SK-N-SH treated with all-trans-retinoic acid at 6 μM for 48 hours (cell line): Measurements from ENCODE around the gene MMS19.
"Not testable (repeated sequence)": the region's sequence is repeated elsewhere in the genome, so short reads cannot be mapped to it uniquely, and the experiment has no call there.

Source experiments
- ATAC-seq: fragments of 200-7000 bp; cut with Tn5 transposase; 3 replicates; pipeline ENCODE4 v1.9.1; 2020; ENCODE audit warnings: mild to moderate bottlenecking, moderate library complexity
- BACH2 ChIP-seq: fragments of 250-450 bp; sonication (Bioruptor Pico); IDR thresholded peaks from 2 replicates; pipeline ENCODE4 v1.9.0; 2021; ENCODE audit warnings: mild to moderate bottlenecking, borderline replicate concordance
- CSDC2 ChIP-seq: fragments of 250-450 bp; sonication (Bioruptor Pico); IDR thresholded peaks from 2 replicates; pipeline ENCODE4 v1.5.0; 2020; ENCODE audit warnings: mild to moderate bottlenecking, moderate library complexity
- ESRRG ChIP-seq: fragments of 250-450 bp; sonication (Bioruptor Pico); IDR thresholded peaks from 2 replicates; pipeline ENCODE4 v1.6.1; 2021; ENCODE audit warnings: mild to moderate bottlenecking
- GLIS3 ChIP-seq: fragments of 250-450 bp; sonication (Bioruptor Pico); IDR thresholded peaks from 2 replicates; pipeline ENCODE4 v1.5.0; 2020; ENCODE audit warnings: mild to moderate bottlenecking, moderate library complexity
- OSR1 ChIP-seq: fragments of 250-450 bp; sonication (Bioruptor Pico); IDR thresholded peaks from 2 replicates; pipeline ENCODE4 v1.8.0; 2022; ENCODE audit warnings: moderate library complexity, mild to moderate bottlenecking, inconsistent platforms
- PPARA ChIP-seq: fragments of 250-450 bp; sonication (Bioruptor Pico); IDR thresholded peaks from 2 replicates; pipeline ENCODE4 v1.5.0; 2020; ENCODE audit warnings: mild to moderate bottlenecking, borderline replicate concordance
- RARB ChIP-seq: fragments of 250-450 bp; sonication (Bioruptor Pico); IDR thresholded peaks from 2 replicates; pipeline ENCODE4 v1.8.0; 2021; ENCODE audit warnings: mild to moderate bottlenecking, moderate library complexity
- SNAI2 ChIP-seq: fragments of 250-450 bp; sonication (Bioruptor Pico); IDR thresholded peaks from 2 replicates; pipeline ENCODE4 v1.5.0; 2020; ENCODE audit warnings: mild to moderate bottlenecking, moderate library complexity
- TCF4 ChIP-seq: fragments of 250-450 bp; sonication (Bioruptor Pico); IDR thresholded peaks from 2 replicates; pipeline ENCODE4 v1.8.0; 2021; ENCODE audit warnings: mild to moderate bottlenecking, moderate library complexity, borderline replicate concordance
- TOX ChIP-seq: fragments of 250-450 bp; sonication (Bioruptor Pico); IDR thresholded peaks from 2 replicates; pipeline ENCODE4 v1.8.0; 2021; ENCODE audit warnings: mild to moderate bottlenecking, moderate library complexity, borderline replicate concordance
- ZC3H10 ChIP-seq: fragments of 250-450 bp; sonication (Bioruptor Pico); IDR thresholded peaks from 2 replicates; pipeline ENCODE4 v1.5.1; 2021; ENCODE audit warnings: mild to moderate bottlenecking, moderate library complexity
- ZFP30 ChIP-seq: fragments of 450-650 bp; formaldehyde crosslinking; IDR thresholded peaks from 2 replicates; pipeline ENCODE4 v1.5.0; 2022; ENCODE audit warnings: mild to moderate bottlenecking, moderate library complexity
- ZNF565 ChIP-seq: fragments of 450-650 bp; formaldehyde crosslinking; conservative IDR thresholded peaks from 2 replicates; pipeline ENCODE4 v1.5.0; 2020; ENCODE audit warnings: low read depth, mild to moderate bottlenecking, moderate library complexity
- ZNF70 ChIP-seq: fragments of 450-650 bp; formaldehyde crosslinking; IDR thresholded peaks from 2 replicates; pipeline ENCODE4 v1.5.0; 2020; ENCODE audit warnings: mild to moderate bottlenecking, moderate library complexity
- ZNF8 ChIP-seq: fragments of 450-650 bp; formaldehyde crosslinking; IDR thresholded peaks from 2 replicates; pipeline ENCODE4 v1.5.0; 2020; ENCODE audit warnings: mild to moderate bottlenecking, moderate library complexity
- TF ChIP-seq, protein P1 (sequence below): fragments of 250-450 bp; sonication (Bioruptor Pico); IDR thresholded peaks from 2 replicates; pipeline ENCODE4 v1.5.0; 2020; ENCODE audit warnings: mild to moderate bottlenecking, moderate library complexity
- TF ChIP-seq, protein P2 (sequence below): fragments of 250-450 bp; sonication (Bioruptor Pico); IDR thresholded peaks from 2 replicates; pipeline ENCODE4 v1.5.1; 2020; ENCODE audit warnings: low read depth, mild to moderate bottlenecking, moderate library complexity
- TF ChIP-seq, protein P3 (sequence below): fragments of 250-450 bp; sonication (Bioruptor Pico); IDR thresholded peaks from 2 replicates; pipeline ENCODE4 v1.5.1; 2021; ENCODE audit warnings: mild to moderate bottlenecking, moderate library complexity

MMS19 gene

DNA sequence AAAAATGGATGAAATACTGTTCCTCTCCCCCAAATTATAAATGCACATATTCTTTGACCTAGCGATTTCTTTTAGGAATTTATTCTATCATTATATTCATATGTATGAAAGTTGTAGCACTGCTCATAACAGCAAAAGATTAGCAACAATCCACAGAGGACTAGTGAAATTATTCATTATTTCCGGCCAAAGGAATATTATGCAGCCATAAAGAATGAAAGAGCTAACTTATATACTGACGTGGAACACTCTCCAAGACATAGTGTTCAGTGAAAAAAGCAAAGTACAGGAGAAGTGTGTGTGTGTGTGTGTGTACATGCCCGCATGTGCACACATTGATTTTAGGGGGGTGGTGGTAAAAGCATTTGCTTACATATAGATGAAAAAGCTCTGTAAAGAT is 23.3 kb downstream of the MMS19 start:
- no peak for ATAC-seq
- TF ChIP-seq SNAI2 (CRISPR knock-in tag) (no peak), ZNF565 (CRISPR knock-in tag) (no peak), BACH2 (no peak), OSR1 (no peak), CSDC2 (CRISPR knock-in tag) (no peak), TOX (CRISPR knock-in tag) (no peak), GLIS3 (CRISPR knock-in tag) (no peak), ZC3H10 (no peak), TCF4 (no peak), ESRRG (CRISPR knock-in tag) (no peak), ZFP30 (CRISPR knock-in tag) (no peak), PPARA (CRISPR knock-in tag) (no peak), ZNF8 (CRISPR knock-in tag) (no peak)
- TF ChIP-seq, protein P1, sequence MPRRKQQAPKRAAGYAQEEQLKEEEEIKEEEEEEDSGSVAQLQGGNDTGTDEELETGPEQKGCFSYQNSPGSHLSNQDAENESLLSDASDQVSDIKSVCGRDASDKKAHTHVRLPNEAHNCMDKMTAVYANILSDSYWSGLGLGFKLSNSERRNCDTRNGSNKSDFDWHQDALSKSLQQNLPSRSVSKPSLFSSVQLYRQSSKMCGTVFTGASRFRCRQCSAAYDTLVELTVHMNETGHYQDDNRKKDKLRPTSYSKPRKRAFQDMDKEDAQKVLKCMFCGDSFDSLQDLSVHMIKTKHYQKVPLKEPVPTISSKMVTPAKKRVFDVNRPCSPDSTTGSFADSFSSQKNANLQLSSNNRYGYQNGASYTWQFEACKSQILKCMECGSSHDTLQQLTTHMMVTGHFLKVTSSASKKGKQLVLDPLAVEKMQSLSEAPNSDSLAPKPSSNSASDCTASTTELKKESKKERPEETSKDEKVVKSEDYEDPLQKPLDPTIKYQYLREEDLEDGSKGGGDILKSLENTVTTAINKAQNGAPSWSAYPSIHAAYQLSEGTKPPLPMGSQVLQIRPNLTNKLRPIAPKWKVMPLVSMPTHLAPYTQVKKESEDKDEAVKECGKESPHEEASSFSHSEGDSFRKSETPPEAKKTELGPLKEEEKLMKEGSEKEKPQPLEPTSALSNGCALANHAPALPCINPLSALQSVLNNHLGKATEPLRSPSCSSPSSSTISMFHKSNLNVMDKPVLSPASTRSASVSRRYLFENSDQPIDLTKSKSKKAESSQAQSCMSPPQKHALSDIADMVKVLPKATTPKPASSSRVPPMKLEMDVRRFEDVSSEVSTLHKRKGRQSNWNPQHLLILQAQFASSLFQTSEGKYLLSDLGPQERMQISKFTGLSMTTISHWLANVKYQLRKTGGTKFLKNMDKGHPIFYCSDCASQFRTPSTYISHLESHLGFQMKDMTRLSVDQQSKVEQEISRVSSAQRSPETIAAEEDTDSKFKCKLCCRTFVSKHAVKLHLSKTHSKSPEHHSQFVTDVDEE (CRISPR knock-in tag), result no peak
- TF ChIP-seq, protein P2, sequence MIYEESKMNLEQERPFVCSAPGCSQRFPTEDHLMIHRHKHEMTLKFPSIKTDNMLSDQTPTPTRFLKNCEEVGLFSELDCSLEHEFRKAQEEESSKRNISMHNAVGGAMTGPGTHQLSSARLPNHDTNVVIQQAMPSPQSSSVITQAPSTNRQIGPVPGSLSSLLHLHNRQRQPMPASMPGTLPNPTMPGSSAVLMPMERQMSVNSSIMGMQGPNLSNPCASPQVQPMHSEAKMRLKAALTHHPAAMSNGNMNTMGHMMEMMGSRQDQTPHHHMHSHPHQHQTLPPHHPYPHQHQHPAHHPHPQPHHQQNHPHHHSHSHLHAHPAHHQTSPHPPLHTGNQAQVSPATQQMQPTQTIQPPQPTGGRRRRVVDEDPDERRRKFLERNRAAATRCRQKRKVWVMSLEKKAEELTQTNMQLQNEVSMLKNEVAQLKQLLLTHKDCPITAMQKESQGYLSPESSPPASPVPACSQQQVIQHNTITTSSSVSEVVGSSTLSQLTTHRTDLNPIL (CRISPR knock-in tag), result no peak
- TF ChIP-seq, protein P3, sequence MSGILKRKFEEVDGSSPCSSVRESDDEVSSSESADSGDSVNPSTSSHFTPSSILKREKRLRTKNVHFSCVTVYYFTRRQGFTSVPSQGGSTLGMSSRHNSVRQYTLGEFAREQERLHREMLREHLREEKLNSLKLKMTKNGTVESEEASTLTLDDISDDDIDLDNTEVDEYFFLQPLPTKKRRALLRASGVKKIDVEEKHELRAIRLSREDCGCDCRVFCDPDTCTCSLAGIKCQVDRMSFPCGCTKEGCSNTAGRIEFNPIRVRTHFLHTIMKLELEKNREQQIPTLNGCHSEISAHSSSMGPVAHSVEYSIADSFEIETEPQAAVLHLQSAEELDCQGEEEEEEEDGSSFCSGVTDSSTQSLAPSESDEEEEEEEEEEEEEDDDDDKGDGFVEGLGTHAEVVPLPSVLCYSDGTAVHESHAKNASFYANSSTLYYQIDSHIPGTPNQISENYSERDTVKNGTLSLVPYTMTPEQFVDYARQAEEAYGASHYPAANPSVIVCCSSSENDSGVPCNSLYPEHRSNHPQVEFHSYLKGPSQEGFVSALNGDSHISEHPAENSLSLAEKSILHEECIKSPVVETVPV (CRISPR knock-in tag), result no peak
- TF ChIP-seq, all 23 proteins: peak for 0

DNA sequence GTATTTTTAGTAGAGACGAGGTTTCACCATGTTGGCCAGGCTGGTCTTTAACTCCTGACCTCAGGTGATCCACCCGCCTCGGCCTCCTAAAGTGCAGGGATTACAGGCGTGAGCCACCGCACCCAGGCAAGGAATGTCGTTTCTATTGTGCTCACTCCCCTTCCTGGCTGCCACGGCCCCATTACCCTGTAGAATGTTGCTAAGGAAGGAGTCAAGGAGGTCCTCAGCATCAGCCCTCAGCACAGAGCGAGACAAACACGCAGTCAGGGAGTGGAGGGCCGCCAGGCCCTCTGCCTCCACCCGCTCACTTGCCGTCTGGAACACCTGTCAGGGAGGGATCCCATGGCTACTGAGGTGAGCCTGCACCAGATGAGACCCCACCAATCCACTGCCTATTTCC is 29.4 kb downstream of the MMS19 start:
- not testable (repeated sequence) for ATAC-seq

- no peak for ATAC-seq
- TF ChIP-seq RARB (CRISPR knock-in tag), result no peak
- no peak for TF ChIP-seq ZNF565 (CRISPR knock-in tag)
- TF ChIP-seq, protein P1 (CRISPR knock-in tag), result no peak
- TF ChIP-seq, protein P2 (CRISPR knock-in tag), result no peak
- TF ChIP-seq ZNF70 (CRISPR knock-in tag), result no peak
- TF ChIP-seq, protein P3 (CRISPR knock-in tag), result no peak
- TF ChIP-seq ZNF8 (CRISPR knock-in tag), result no peak
- TF ChIP-seq ZC3H10, result no peak
- no peak for TF ChIP-seq SNAI2 (CRISPR knock-in tag)
- TF ChIP-seq TCF4, result no peak
- no peak for TF ChIP-seq ESRRG (CRISPR knock-in tag)
Measured at GRCh38 chr10:97468162-97468561, 30.1 kb downstream of the MMS19 start.
